ENCODE measurements around the gene NCF2. TPM values are rescaled to one million over a fixed set of nuclear protein-coding genes. Genes with fewer than 3 reads are reported as not detected.

The NCF2 gene
- polyA plus RNA-seq, 3 donors = 4.0 to 30.8 (median 22.5) TPM

GRCh38 chr1:183568176-183569021 is 21.9 kb downstream of the NCF2 start:
- no peak overlapping the region for H3K27ac ChIP-seq (ENCODE audit: low read depth, low read length)
- 55 to 81% (median 66%) methylated on average over 12 of the region's 12 CpGs for WGBS, 3 donors

- 34 to 78% (median 46%) methylated on average over 5 of the region's 5 CpGs for WGBS, 3 donors
- H3K27ac ChIP-seq (ENCODE audit: low read depth, low read length) = no peak overlapping the region
These were observed 22.7 kb downstream of the NCF2 start for GRCh38 chr1:183567584-183567983.

GRCh38 chr1:183566026-183566425 is 24.2 kb downstream of the NCF2 start:
- 94 to 97% (median 97%) methylated on average over 2 of the region's 2 CpGs for WGBS, 3 donors
- H3K27ac ChIP-seq (ENCODE audit: low read depth, low read length) = no peak overlapping the region

GRCh38 chr1:183565261-183565660 is 25.0 kb downstream of the NCF2 start:
- WGBS, 3 donors = 42 to 64% (median 50%) methylated on average over 4 of the region's 4 CpGs

GRCh38 chr1:183562701-183563100 is 27.6 kb downstream of the NCF2 start:
- 75 to 87% (median 86%) methylated on average over 2 of the region's 2 CpGs for WGBS, 3 donors

More at GRCh38 chr1:183565261-183565660, 25.0 kb downstream of the NCF2 start:
- H3K27ac ChIP-seq (ENCODE audit: low read depth, low read length) = no peak overlapping the region

GRCh38 chr1:183559061-183559460 is 31.2 kb downstream of the NCF2 start:
- no peak overlapping the region for H3K27ac ChIP-seq (ENCODE audit: low read depth, low read length)

More at GRCh38 chr1:183562701-183563100, 27.6 kb downstream of the NCF2 start:
- no peak overlapping the region for H3K27ac ChIP-seq (ENCODE audit: low read depth, low read length)

- WGBS, 3 donors = 53 to 73% (median 64%) methylated on average over 3 of the region's 3 CpGs
- no peak overlapping the region for H3K27ac ChIP-seq (ENCODE audit: low read depth, low read length)
These were observed 35.7 kb downstream of the NCF2 start for GRCh38 chr1:183554577-183554976.

GRCh38 chr1:183553764-183554163 is 36.5 kb downstream of the NCF2 start:
- H3K27ac ChIP-seq (ENCODE audit: low read depth, low read length) = no peak overlapping the region
- 80 to 85% (median 82%) methylated on average over 3 of the region's 3 CpGs for WGBS, 3 donors

- whole genome bisulfite sequencing, 3 donors = 71 to 94% (median 84%) methylated on average over 5 of the region's 5 CpGs
- H3K27ac ChIP-seq (ENCODE audit: low read depth, low read length) = no peak overlapping the region
These were observed 36.9 kb downstream of the NCF2 start for GRCh38 chr1:183553331-183553730.

GRCh38 chr1:183552891-183553290 is 37.4 kb downstream of the NCF2 start:
- no peak overlapping the region for H3K27ac ChIP-seq (ENCODE audit: low read depth, low read length)
- WGBS, 3 donors = 82 to 88% (median 85%) methylated on average over 6 of the region's 6 CpGs

- 82 to 91% (median 90%) methylated on average over 7 of the region's 7 CpGs for WGBS, 3 donors
- H3K27ac ChIP-seq (ENCODE audit: low read depth, low read length) = no peak overlapping the region
These were observed 37.8 kb downstream of the NCF2 start for GRCh38 chr1:183552441-183552840.

- H3K27ac ChIP-seq (ENCODE audit: low read depth, low read length) = no peak overlapping the region
- WGBS, 3 donors = 80 to 88% (median 80%) methylated on average over 9 of the region's 9 CpGs
These were observed 38.3 kb downstream of the NCF2 start for GRCh38 chr1:183551924-183552323.

- WGBS, 3 donors = 44 to 65% (median 61%) methylated on average over 3 of the region's 3 CpGs
- H3K27ac ChIP-seq (ENCODE audit: low read depth, low read length) = no peak overlapping the region
These were observed 39.3 kb downstream of the NCF2 start for GRCh38 chr1:183550915-183551314.

- 81 to 100% (median 87%) methylated on average over 1 of the region's 1 CpG for WGBS, 3 donors
- no peak overlapping the region for H3K27ac ChIP-seq (ENCODE audit: low read depth, low read length)
These were observed 42.1 kb downstream of the NCF2 start for GRCh38 chr1:183548116-183548515.

GRCh38 chr1:183546427-183546826 is 43.8 kb downstream of the NCF2 start:
- H3K27ac ChIP-seq (ENCODE audit: low read depth, low read length) = no peak overlapping the region
- 83 to 89% (median 88%) methylated on average over 2 of the region's 2 CpGs for WGBS, 3 donors

- WGBS, 3 donors = 70 to 88% (median 87%) methylated on average over 5 of the region's 5 CpGs
- H3K27ac ChIP-seq (ENCODE audit: low read depth, low read length) = no peak overlapping the region
These were observed 45.5 kb downstream of the NCF2 start for GRCh38 chr1:183544598-183545297.

- WGBS, 3 donors = 31 to 49% (median 40%) methylated on average over 2 of the region's 2 CpGs
- no peak overlapping the region for H3K27ac ChIP-seq (ENCODE audit: low read depth, low read length)
These were observed 46.5 kb downstream of the NCF2 start for GRCh38 chr1:183543619-183544204.

- no peak overlapping the region for H3K27ac ChIP-seq (ENCODE audit: low read depth, low read length)
- 89 to 94% (median 90%) methylated on average over 4 of the region's 4 CpGs for WGBS, 3 donors
These were observed 52.9 kb downstream of the NCF2 start for GRCh38 chr1:183537405-183537804.

- H3K27ac ChIP-seq (ENCODE audit: low read depth, low read length) = no peak overlapping the region
- 81 to 95% (median 90%) methylated on average over 3 of the region's 3 CpGs for WGBS, 3 donors
These were observed 56.6 kb downstream of the NCF2 start for GRCh38 chr1:183533617-183534174.

Data from adipose tissue (tissue), 3 donors.